ENCODE results near the gene FERMT3.

FERMT3 gene

GRCh38 chr11:64186492-64187165, 19.9 kb upstream of the FERMT3 start:
- no peak for ATAC-seq

DNA sequence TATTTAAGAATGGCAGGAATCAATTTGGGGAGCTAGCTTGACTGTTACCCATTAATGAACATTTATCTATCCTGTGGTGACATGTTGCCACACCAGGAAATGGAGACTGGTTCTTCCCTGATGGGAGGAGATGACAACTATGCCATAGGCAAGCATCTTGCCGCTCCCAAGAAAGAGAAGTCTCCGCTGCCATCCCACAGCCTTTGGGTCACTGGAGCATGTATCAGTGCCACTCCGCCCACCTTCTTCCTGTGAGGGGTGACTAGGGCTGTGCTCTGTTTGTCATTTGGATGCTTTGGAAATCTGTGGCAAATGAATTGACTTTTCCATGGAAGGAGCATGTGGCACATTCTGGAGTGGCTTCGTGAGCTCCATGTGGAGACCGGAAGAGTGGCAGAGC, 14.1 kb upstream of the FERMT3 start:
- ATAC-seq = no peak

DNA sequence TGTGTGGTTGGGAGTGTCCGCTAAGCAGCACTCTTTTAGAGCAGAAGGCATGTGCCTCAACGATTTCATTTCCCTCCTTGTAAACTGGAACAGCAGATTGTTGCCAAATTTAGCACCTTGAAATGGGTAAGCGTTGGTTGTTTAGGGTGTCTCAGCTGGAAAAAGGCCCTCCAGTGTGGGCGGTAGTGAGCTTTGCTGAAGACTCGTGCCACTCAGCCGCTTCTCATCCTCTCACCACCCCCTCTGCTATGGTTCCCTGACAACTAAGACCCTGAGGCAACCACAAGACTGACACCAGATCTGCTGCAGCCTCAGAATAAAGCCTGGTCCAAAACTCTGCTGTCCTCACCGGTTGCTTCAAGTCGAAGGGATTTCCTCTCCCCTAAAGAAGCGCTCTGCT, 9.9 kb upstream of the FERMT3 start:
- no peak for ATAC-seq

DNA sequence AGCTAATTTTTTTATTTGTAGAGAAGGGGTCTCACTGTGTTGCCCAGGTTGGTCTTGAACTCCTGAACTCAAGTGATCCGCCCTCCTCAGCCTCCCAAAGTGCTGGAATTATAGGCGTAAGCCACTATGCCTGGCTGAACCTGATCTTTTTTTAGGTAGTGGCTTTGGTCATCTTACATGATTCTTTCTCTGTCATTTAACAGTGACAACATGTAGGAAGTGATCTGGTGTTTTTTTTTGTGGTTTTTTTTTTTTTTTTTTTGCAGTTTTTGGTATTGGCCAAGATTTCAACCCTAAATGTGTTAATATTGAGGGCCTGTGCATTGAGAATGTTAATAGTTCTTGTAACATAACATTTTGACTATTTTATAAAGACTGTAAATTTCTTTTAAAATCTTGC, 8.0 kb upstream of the FERMT3 start:
- no peak for ATAC-seq

DNA sequence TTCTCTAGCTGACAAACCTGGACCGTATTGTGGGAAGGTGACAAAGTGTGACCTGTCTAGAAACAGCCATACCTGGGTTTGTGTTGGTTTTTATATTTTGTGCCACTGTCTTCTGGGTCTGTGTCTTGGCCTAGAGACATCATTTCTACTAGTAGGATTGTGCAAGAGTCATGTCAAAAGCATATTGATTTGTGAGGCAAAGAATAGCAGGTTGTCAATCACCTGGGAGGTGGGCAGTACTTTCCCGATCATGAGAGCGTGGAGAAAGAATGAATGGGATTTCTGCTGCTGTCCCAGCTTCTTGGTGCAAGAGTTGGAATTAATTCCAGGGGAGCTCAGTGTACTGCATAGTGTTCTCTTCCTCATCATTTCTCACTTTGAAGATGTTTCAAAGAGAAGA, 5.0 kb upstream of the FERMT3 start:
- ATAC-seq = no peak

GRCh38 chr11:64202992-64203391, 3.5 kb upstream of the FERMT3 start:
- no peak for ATAC-seq

DNA sequence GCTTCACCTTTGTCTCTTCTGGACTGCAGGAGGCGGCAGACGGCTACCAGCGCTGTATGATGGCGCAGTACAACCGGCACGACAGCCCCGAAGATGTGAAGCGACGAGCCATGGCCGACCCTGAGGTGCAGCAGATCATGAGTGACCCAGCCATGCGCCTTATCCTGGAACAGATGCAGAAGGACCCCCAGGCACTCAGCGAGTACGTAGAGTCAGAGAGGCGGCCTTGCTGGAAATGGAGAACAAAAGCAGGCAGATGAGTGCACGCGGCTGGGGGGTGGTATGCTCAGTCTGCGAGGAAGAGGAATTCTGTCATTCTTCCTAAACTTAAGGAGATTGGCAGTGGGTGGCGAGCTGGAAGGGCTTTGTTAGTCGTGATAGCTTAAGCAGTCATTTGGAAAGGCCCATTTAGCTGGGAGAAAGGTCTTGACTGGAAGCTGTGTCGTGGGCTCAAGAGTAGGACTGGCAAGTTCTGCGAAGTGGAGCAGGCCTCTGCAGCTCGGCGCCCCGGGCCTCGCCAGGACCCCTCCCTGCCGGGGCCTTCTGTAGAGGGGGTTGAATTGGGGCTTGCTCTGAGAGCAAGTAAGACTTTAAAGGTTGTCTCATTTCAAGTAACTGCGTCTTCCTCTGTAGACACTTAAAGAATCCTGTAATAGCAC, 3.0 kb upstream of the FERMT3 start:
- ATAC-seq = no peak

GRCh38 chr11:64204080-64204440, 2.5 kb upstream of the FERMT3 start:
- ATAC-seq = no peak

DNA sequence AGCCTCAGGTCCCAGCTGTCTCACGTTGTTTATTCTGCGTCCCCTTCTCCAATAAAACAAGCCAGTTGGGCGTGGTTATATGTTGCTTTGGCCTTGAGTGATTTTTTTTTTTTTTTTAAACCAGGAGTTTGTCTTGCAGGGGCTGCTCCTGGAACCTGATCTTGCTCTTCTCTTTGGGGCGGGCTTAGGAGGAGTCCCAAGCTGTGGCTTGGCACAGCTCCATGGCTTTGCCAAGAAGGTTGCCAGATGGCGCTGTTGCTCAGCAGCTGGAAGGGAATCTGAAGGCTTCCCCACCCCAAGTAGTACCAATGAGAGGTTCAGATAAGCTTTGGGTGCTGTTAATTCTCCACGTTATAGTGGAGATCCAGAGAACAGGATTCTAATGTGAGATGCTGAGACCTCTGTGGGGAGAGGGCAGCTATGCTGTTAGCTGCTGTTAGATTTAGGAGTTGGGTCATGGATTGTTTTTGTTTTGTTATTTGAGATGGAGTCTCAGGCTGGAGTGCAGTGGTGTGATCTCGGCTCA, 2.0 kb upstream of the FERMT3 start:
- ATAC-seq = peak in 1 of 2 donors; percentile 15

GRCh38 chr11:64207256-64208085, 950 bp downstream of the FERMT3 start:
- peak; percentile 85 for ATAC-seq

GRCh38 chr11:64208086-64208795, 1.7 kb downstream of the FERMT3 start:
- ATAC-seq = no peak

DNA sequence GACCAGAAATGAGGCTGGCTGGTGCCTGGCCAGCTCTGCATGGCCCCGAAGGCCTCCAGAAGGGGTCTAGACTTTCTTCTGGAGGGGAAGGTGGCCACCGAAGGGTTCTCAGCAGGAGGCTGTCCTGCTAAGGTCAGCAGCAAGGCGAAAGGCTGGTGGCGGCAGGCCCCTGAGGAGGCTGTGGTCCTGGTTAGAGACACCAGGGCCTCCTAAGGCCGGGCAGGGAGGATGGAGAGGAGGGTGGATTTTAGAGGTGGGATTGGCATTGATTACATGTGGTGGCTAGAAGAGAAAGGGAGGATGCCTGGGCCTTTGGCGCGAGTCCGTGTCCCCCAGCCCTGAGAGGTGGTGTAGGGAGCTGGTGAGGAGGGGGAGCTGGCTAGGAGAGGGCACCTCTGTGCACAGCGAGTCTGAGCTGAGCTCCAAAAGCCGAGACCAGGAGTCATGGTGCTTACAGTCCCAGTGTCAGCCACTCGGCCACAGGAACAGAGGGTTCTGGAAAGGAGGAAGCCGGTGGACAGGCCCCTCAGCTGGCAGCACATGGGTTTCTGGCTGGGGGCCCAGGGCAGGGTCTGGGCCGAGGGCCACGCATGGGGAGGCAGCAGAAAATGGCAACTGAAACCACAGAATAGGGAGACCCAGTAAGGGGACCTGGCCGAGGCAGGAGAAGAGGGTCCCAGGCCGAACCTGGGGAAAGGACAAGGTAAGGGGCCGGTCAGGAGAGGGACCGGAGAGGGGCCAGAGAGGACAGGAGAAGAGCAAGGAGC, 2.5 kb downstream of the FERMT3 start:
- no peak for ATAC-seq

GRCh38 chr11:64209563-64209843, 3.0 kb downstream of the FERMT3 start:
- no peak for ATAC-seq

GRCh38 chr11:64210301-64211020, 3.9 kb downstream of the FERMT3 start:
- no peak for ATAC-seq

- no peak for ATAC-seq
Measured at GRCh38 chr11:64211181-64211872, 4.8 kb downstream of the FERMT3 start.

DNA sequence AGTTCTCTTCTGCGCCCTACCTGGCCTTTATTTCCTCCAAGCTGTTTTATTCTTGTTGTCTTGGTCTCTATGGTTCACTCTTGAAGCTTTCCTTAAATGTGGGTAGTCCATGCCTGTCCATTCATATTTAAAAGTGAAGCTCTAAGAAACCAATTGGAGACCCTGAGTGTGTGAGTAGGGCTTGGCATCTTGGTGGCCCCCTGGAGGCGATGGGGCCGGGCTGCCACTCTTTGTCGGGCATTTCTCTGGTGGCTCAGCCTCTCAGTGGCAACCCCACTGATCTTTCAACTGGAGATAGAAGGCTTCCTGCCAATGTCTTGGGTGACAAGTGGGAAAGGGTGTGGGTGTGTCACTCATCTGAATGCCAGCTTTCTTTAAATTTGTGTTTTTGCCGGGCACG, 10.4 kb downstream of the FERMT3 start:
- no peak for ATAC-seq

- ATAC-seq = no peak
Measured at GRCh38 chr11:64218628-64219353, 12.3 kb downstream of the FERMT3 start.

DNA sequence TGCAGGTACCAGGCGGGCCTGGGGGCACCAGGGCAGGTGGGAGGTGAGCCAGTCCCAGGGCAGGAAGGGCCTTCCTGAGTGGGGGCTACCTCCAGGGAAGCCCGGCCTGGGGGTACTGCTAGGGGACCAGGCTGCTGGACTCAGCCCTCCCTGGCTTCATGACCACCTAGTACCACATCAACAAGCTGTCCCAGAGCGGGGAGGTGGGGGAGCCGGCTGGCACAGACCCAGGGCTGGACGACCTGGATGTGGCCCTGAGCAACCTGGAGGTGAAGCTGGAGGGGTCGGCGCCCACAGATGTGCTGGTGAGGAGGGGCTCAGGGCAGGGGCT, 12.8 kb downstream of the FERMT3 start:
- ATAC-seq = no peak

DNA sequence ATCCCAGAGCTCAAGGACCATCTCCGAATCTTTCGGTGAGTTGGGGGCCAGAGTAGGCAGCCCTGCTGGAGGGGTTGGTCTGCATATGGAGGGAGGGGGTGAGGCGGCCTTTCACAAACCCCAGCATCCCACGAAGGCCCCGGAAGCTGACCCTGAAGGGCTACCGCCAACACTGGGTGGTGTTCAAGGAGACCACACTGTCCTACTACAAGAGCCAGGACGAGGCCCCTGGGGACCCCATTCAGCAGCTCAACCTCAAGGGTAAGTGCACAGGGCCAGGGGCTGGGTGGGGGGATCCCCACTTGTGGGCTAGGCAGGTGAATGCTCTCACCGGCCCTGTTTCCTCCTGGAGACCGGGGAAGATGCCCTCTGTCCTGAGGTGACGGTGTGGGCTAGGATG, 13.2 kb downstream of the FERMT3 start:
- ATAC-seq = no peak

DNA sequence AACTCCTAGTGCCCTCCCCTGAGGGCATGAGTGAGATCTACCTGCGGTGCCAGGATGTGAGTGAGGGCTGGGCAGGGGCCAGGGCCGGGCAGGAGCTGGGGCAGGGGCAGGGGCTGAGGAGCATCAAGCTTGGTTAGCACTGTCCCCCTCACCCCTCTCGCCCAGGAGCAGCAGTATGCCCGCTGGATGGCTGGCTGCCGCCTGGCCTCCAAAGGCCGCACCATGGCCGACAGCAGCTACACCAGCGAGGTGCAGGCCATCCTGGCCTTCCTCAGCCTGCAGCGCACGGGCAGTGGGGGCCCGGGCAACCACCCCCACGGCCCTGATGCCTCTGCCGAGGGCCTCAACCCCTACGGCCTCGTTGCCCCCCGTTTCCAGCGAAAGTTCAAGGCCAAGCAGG, 13.8 kb downstream of the FERMT3 start:
- no peak for ATAC-seq

DNA sequence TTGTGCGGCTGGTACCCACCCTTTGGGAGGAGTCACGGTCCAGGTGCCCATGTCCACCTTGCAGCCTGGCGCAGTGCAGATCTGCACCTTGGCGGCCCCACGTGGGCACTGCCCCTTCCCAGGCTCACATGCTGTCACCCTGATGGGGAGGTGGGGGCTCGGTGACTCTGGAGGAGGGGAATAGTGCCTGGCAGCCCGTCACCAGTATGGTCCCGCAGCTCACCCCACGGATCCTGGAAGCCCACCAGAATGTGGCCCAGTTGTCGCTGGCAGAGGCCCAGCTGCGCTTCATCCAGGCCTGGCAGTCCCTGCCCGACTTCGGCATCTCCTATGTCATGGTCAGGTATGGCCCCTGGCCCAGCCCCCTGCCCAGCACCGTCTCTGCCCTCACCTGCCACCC, 14.3 kb downstream of the FERMT3 start:
- ATAC-seq = no peak
